GM19395 (cell line): Measurements from ENCODE around the gene GNB1L.
"Not testable (repeated sequence)": the region's sequence is repeated elsewhere in the genome, so short reads cannot be mapped to it uniquely, and the experiment has no call there.

Experiments
- ATAC-seq: cut with Tn5 transposase; IDR thresholded peaks from one replicate; pipeline ENCODE4 v1.9.1; 2021; ENCODE audit warnings: mild to moderate bottlenecking, moderate library complexity; ENCODE audit not compliant: unreplicated experiment

The GNB1L gene

DNA sequence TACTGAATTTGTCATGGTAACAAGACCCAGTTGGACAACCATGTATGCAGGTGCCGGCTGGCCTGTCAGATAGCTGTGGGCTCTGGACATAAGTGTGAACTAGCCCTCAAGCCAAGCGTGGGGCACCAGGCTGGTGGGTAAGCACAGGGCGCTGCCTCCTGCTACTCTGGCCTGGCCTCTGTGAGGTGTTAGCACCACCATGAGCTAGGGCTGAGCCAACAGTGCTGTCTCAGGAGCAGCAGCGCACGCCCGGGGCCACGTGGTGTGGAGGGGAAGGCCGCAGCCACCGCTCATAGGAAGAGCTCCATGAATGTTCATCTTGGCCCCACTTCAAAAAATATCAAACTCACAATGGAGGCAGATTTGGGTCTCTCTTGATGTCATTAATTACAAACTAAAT, 35.3 kb upstream of the GNB1L start:
- no peak for ATAC-seq

DNA sequence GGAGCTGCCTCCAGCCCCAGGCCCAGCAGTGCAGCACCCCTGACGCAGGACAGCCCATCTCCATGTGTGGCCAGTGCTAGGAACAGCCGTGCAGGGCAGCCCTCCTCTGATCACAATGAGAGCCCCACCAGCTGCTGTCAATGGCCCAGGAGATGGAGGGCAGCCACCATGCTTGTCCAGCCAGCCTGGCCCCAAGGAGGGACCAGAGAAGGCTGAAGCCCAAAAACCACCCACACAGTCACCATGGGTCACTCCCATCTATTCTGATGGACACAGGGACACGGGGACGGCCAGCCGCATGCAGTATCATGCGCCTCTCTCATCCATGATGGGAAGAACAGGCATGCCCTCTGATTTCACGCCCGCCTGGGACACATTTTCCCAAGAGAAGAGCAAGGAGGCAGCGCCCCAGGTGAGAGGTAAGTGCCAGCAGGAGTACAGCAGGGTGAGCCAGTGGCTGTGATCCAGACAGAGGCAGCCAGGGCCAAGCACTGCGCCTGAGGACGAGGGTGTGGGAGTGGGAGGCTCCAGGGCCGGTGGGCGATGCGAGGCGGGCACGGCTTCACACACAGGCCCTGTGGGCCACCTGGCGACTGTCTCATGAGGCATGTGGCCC, 33.6 kb upstream of the GNB1L start:
- no peak for ATAC-seq

- no peak for ATAC-seq
Observed at GRCh38 chr22:19887256-19887985, 32.7 kb upstream of the GNB1L start.

DNA sequence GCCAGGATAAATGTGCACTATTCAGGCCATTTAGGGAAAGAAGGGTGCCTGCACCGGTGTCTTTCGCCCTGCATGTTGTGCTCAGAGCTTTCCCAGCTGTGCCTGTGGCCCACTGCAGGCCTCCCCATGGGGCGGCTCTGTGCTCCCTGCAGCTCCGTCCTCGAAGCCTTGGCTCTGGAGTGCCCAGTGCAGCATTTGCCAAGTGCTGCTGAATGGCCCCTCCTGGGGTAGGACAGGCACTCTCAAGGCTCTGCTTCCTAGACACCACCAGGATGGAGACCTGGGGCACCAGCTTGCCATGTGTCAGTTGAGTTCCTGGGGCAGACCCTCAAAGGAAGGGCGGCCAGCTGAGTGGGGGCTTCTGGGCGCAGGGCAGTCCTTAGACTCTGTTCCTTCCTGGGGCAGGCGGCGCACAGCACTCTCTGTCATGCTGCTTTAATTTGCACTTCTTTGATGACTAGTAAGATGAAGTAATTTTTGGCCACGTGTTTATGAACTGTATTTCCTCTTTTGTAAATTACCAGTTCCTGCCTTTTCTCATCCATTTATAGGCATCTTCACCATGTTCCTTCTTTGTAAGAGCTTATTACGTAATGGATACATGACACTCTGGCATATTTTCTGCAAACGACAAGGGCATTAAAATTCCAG, 32.1 kb upstream of the GNB1L start:
- no peak for ATAC-seq

DNA sequence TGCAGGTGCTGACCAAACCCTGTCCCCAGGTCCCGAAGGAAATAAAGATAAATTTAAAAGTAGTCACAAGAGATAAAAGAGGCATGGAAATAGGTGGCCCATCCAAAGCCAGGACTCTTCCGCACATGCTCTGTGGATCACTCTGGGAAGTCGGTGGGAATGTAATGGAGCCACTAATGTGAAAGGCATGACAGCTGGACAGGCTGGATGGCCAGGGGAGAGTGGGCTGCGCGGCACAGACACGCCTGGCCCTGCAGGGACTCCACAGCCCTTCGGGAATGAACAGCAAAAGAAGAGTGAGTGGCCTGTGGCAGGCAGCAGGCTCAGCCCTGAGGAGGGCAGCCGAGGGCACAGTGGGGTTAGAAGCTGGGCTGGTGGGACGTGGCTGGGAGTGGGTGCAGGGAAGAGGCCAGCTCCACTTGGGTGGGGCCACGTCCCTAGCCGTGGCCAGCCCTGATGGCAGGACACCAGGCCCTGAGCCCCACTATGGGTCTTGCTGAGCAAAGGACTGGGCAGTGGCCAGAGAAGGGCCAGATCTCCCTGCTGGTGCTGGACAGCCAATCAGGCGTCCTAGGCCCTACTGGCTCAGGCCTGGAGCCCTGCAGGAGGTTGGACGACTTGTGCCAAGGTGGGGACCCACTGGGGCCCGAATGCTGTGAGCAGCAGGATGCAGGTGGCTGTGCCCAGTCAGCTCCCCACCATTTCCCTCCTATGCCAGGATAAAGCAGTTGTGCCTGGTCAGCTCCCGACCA, 31.3 kb upstream of the GNB1L start:
- no peak for ATAC-seq

GRCh38 chr22:19884954-19885751, 30.5 kb upstream of the GNB1L start:
- no peak for ATAC-seq

DNA sequence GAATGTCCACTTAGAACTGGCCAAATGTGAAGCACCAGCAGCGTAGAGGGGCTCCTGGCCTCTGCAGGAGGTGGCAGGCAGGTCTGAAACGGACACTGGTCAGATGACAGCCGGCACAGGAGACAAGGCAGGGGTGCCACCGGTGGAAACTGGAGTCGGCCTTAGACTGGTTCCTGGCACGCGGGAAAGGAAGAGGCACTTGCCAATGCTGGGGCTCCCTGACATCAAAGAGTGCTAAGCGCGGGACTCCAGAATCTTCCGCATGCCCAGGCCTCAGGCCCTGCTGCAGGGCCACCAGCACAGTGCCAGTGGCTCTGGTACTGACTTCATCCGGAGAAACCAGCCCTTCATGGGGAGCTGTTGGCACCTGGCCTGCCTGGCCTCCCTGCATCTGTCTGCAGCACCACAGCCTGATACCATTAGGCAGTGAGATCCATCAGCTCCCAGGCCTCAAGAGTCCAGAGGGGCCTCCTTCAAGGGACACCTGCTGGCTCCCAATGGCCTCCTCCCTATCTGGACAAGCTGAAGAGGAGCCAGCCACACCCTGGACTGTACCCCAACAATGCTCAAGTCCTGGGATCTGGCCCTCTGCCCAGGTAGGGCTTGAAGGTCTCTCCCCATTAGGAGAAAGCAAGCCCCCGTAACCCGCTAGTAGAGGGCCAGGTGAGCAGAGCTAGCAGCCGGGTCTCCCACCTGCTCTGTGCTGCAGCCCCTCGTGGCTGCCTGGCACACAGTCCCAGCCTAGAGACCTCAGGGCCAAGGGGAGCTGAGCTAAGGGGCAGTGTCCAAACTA, 29.7 kb upstream of the GNB1L start:
- ATAC-seq = no peak

DNA sequence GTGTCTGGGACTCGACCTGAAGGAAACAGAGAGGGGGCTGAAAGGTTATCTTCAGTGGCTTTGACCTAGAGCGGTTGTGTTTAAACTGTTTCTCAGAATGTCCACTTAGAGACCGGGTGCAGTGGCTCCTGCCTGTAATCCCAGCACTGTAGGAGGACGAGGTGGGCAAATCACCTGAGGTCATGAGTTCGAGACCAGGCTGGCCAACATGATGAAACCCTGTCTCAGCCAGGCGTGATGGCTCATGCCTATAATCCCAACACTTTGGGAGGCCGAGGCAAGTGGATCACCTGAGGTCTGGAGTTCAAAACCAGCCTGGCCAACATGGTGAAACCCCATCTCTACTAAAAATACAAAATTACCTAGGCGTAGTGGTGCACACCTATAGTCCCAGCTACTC, 28.8 kb upstream of the GNB1L start:
- not testable (repeated sequence) for ATAC-seq

GRCh38 chr22:19882446-19883381, 28.0 kb upstream of the GNB1L start:
- no peak for ATAC-seq

DNA sequence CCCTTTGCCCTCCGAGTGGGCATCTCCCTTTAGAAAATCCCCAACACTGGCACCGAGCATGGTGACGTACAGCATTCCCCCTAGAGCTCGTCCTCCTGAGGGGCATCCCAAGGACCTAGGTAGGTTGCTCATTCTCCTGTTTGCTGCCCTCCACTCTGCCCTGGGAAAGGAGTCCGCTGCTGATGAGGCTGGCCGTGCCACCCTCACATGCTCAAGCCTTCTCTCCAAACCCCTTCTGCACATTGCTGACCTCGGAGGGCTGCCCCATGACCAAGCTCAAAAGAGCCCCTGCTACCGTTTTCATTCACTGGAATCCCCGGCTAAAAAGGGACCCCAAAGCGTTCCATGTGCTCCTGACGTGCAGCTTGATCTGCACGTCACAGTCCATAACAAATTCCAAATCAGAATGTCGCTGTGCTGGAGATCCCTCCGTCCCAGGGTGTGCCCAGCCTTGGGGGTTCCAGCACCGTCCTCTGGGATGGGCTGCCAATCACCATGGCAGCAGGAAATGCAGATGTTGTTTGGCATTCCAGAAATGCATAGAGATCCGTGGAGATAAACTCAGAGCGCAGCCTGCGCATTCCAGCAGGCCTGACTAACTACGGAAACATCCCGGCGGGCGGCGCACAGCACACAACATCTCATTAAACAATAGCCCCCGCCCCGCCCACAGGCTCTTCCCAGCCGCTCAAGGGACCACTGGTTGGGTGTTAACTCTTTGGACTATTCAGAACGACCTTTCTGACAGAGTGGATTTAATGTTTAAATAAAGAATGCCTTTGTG, 26.3 kb upstream of the GNB1L start:
- ATAC-seq = no peak

GRCh38 chr22:19879992-19880785, 25.5 kb upstream of the GNB1L start:
- no peak for ATAC-seq

GRCh38 chr22:19879643-19879991, 24.9 kb upstream of the GNB1L start:
- ATAC-seq = no peak

- no peak for ATAC-seq
Observed at GRCh38 chr22:19879246-19879570, 24.5 kb upstream of the GNB1L start.

DNA sequence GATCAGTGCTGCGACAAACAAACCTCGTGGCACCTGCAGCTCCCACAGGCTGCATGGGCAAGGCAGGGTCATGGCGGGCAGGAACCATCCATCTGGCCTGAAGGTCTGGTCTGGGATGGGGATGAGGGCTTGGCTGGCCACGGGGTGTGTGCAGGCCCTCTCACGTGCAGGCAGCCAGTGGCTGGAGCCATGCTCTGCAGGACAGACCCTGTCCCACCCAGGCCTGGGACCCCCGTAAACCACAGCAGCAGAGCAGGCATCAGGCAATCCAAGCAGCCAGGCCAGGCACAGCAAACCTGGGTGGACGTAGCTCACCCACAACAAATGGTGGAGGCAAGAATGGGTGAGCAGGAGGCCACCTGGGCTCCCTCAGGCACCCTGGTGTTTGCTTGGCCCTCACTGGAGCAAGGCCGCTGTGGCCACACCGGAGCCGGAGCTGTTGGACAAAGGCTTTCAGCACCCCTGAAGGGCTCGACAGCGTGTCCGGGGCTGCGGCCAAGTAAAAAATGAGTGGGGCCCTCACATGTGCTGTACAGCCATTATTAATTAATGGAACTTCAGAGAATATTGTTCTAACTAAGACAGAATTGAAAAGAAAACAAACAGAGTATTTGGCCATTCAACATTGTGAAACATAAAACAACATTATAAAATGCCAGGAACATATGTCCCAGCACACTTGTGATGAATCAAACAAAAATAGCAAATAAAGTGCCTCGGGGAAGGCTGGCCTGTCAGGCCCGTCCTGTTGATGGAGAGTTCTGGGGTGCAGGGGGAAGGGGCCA, 24.0 kb upstream of the GNB1L start:
- no peak for ATAC-seq

- no peak for ATAC-seq
Observed at GRCh38 chr22:19877626-19878339, 23.1 kb upstream of the GNB1L start.
